Measurements from ENCODE around the gene ESRRB.

Gene ESRRB

DNA sequence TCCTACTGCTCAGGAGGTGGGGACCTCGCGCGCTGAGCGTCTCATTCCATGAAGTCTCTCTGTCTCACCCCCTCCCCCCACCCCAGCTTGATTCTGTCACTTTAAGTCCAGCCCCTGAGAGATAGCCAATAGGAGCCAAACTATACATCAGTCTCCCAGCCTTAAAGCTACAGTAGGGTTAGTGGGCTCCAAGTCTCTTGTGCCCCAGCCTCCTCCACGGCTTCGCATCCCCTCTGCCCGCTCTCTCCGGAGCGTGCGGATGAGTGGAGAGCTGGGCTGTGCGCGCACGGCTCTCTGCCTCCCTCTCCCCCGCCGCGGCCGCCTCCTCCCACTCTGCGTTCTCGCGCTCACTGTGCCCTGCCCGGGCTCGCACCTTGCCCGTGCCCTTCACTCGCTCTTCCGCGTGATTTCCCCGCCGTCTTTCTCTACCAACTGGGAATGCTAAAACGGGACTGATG is at the start of gene ESRRB:
Gene ESRRB (plus strand): TSS at position 191 of the 458 bp plus-strand sequence. CDS start 265 bp downstream, at position 456.
- TF ChIP-seq, protein P1, sequence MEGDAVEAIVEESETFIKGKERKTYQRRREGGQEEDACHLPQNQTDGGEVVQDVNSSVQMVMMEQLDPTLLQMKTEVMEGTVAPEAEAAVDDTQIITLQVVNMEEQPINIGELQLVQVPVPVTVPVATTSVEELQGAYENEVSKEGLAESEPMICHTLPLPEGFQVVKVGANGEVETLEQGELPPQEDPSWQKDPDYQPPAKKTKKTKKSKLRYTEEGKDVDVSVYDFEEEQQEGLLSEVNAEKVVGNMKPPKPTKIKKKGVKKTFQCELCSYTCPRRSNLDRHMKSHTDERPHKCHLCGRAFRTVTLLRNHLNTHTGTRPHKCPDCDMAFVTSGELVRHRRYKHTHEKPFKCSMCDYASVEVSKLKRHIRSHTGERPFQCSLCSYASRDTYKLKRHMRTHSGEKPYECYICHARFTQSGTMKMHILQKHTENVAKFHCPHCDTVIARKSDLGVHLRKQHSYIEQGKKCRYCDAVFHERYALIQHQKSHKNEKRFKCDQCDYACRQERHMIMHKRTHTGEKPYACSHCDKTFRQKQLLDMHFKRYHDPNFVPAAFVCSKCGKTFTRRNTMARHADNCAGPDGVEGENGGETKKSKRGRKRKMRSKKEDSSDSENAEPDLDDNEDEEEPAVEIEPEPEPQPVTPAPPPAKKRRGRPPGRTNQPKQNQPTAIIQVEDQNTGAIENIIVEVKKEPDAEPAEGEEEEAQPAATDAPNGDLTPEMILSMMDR (conservative IDR thresholded peaks at IDR 0.05; ENCODE audit: low read depth, low read length): no peak
- H3K4me3 ChIP-seq (ENCODE audit: low read length): peak within 1 kb of the TSS; percentile 37
- no peak for DNase-seq (ENCODE audit: low read depth)

DNA sequence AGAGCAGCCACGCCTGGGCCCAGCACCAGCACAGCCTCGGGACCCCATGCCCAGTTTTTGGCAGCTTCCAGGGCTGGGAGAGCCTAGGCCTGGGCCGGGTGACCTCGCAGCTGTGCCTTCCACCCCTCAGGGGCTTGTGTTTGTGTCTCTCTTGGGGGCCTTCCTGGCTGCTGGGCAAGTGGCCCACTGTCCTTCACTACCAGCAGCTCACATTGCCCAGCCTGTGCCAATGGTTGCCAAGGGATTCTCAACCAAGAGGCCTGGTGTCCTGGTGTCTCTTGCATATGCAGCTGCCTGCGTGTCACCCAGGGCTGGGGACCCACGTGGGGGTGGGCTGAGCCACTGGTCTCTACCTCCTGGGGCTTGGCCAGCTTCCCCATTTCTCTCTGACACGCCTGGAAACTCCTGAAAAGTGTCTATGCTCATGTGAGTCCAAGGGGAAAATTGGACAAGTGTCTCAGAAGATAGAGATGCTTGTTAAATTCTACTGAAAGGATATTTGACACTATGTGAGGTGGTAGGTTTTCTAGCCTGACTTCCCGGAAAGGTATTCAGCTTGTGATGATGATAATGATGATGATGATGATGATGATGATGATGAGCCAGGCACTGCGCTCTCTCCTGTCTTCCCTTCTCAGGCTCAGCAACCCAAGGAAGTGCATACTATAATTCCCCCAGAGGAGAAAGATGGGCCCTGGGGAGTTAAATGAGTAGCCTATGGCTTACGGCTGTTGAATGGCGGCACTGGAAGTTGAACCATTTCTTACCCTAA is 48.8 kb upstream of the ESRRB start:
- no peak overlapping the region for H3K4me3 ChIP-seq (ENCODE audit: low read length)
- TF ChIP-seq, protein P1 (conservative IDR thresholded peaks at IDR 0.05; ENCODE audit: low read depth, low read length): no peak
- DNase-seq (ENCODE audit: low read depth): no peak

DNA sequence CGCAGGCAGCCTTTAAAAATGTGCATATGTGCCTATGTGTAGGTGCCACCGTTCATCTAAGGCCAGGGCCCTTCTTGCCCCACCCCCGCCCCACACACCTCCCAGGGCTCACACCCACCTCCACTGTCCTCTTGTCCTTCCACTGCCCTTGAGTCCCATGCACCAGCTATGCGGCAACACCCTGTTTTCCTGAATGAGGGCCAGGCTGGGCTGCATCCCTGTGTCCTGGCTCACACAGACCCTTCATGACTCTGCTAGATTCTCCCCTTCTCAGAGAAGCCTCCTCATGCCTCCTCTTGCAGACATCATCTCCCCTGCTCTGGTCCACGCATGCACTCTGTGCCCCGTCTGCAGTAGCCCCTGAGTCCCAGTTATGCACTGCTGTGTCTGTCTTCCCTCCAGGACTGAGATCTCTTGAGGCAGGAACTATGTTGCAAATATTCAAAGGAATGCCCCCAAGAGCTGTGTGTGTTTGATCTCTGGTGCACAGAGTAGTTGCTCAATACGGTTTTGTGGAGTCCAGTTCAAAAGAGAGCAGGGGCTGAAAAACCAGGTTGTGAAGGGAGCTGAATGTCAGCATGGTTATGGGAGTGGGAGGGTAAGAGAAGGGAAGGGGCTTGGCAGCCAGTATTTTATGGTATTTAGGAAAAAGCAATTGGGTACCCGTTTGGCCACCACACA is 47.3 kb upstream of the ESRRB start:
- TF ChIP-seq, protein P1 (conservative IDR thresholded peaks at IDR 0.05; ENCODE audit: low read depth, low read length): no peak
- no peak for DNase-seq (ENCODE audit: low read depth)
- H3K4me3 ChIP-seq (ENCODE audit: low read length): no peak overlapping the region

DNA sequence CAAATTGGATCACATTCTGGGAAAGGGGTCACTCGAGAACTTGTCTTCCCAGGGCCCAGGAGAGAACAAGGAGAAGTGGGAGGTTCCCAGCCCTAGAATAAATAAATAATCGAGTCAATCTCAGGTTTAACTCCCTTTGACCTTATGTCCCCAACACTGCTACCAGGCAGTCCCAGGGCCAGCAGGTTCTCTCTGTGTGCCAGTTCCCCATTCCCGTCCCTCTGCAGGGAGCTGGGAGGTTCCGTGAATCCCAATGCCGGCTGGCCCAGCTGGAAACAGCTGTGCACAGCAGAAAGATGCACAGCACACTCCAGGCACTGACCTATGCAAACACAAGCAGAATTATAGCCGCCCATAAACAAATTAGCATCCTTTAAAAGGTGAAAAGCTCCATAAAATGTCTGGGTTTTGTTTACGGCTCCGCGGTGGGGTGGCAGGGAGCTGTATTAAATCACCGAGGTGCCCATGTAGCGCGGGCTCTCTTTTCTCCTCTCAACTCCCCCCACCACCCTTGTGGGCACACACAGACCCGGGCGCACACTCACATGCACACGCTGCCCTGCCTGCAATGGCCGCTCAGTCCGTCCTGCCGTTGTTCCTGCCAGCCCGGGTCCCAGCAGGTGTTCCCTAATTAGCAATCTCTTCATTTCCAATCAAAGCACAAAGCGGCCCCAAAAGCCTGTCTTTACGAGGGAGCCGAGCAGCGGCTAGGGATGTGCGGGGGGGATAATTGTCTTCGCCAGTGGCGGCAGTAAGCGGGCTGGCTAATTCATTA is 46.6 kb upstream of the ESRRB start:
- DNase-seq (ENCODE audit: low read depth): no peak
- no peak overlapping the region for H3K4me3 ChIP-seq (ENCODE audit: low read length)
- TF ChIP-seq, protein P1 (conservative IDR thresholded peaks at IDR 0.05; ENCODE audit: low read depth, low read length): no peak

DNA sequence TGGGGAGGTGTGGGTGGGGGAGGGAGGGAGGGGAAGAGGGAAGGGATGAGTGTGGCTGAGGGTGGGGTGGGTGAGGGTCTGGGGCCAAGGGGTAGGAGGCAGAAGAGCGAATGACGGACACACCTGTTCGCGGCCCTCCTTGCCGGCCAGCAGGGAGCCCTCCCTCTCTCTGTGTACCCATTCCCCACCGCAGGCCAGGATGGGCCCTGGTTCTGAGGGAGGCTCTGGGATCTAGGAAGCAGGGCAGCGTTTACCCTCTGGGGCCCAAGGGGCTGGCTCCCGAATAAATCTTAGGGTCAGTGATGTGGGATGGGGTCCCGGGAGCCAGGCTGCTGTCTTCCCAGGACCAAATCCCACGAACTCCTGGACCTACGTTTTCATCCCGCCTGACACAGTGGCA is 46.0 kb upstream of the ESRRB start:
- no peak overlapping the region for H3K4me3 ChIP-seq (ENCODE audit: low read length)
- no peak for DNase-seq (ENCODE audit: low read depth)
- TF ChIP-seq, protein P1 (conservative IDR thresholded peaks at IDR 0.05; ENCODE audit: low read depth, low read length): no peak

DNA sequence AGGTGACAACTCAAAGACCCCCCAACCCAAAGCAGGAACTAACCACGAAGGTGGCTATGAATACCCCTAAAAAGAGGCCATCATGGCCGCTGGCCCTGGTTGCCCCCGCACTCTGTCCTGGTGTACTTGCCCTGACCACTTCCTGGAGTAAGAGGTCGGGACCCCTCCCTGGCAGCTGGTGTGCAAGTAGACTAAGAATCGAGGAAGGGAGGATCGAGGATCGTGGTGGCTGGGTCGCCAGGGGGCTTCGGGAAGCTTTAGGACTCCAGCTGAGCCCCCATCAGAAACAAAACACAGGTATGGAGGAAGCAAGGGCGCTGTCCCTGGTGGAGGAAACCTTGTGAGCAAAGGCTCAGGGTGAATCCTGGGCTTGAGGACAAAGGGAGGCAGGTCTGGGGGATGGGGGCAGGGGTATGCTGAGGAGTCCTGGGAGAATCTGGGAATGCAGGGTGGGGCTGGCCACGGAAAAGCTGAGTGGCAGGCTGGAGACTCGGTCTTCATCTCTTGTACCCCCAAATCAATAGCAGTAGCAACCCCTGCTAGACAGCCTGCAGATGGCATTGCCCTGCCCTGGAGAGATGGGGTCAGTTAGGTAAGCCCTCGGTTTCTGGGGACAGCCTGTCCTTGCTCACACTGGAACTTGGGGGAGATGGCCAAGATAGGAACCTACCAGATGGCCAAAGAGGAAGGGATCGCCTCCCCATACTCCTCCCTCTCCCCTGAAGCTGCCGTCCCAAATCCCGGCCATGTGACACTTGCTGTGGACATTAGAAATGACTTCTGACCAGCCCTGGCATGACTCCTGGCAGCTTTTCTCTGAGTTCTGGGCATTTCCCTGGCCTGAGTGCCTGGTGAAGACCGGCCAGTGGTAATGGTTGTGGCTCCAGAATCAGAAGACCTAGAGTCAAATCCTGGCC is 45.3 kb upstream of the ESRRB start:
- no peak for DNase-seq (ENCODE audit: low read depth)
- TF ChIP-seq, protein P1 (conservative IDR thresholded peaks at IDR 0.05; ENCODE audit: low read depth, low read length): no peak
- H3K4me3 ChIP-seq (ENCODE audit: low read length): no peak overlapping the region
